ENCODE data around the gene SPOCK1.

The SPOCK1 gene

DNA sequence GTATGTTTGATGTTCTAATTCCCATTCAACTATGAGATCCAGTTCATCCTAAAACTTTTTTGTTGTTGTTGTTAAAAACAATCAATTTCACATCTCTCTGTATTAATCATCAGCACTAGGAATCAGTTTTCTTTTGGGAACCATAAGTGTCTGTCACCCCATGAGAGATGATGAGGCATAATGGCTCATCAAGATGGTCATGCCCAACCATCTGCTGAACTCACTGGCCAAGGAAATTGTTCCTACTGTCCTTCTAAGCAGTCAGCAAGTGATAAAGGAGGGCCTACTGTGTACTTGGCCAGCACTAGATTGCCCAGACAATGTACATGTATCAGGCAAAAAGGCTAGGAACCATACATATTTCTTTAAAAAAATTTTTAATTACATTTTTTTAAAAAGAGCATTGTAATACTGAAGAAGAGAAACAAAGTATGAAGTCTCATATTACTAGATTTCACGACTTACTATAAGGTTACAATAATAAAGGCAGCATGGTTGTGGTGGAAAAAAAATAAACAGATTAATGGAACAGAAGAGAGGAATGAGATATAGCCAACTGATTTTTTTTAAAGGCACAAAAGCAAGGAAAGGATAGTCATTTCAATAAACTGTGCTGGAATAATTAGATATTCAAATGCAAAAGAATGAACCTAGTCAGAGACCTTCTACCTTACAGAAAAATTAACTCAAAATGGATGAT lies 458.3 kb downstream of the SPOCK1 start:
- no peak for DNase-seq

- no peak for DNase-seq
Measured at GRCh38 chr5:137040024-137040423, 459.1 kb downstream of the SPOCK1 start.

- DNase-seq = no peak
Measured at GRCh38 chr5:137037848-137038247, 461.3 kb downstream of the SPOCK1 start.

GRCh38 chr5:137036640-137037039 lies 462.5 kb downstream of the SPOCK1 start:
- DNase-seq = no peak

GRCh38 chr5:137035480-137035878 lies 463.6 kb downstream of the SPOCK1 start:
- DNase-seq = no peak

DNA sequence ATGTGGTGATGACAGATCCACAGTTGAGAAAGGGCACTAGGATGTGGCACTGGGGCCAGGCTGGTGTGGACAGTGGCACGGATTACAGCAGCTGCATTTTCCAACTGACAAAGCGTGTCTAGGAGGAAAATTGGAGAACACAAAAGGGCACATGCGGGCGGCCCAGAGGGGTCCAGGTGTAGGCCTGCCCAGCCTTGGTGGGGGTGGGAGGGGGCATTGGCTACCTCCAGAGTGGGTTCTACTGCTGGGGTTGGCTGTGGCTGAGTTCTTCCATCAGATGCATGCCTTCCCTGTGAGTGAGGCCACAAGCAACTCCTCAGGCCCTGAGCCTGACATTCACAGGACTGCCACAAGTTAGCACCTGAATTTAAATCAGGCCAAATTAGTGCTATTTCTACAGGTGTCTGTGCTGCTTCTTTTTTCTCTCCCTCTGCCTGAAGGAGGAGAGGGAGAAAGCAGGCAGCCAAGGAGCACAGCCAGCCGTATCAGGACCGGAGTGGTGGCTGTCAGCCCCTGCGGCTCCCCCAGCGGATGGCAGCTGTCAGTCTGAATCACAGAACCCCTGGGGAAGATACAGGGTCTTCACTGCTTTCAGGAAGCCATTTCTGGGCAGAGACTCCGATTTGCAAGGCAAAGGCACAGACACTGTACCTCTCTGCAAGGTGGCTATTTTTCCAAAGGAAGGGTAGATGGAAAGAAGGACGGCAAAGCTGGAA lies 464.2 kb downstream of the SPOCK1 start:
- no peak for DNase-seq

DNA sequence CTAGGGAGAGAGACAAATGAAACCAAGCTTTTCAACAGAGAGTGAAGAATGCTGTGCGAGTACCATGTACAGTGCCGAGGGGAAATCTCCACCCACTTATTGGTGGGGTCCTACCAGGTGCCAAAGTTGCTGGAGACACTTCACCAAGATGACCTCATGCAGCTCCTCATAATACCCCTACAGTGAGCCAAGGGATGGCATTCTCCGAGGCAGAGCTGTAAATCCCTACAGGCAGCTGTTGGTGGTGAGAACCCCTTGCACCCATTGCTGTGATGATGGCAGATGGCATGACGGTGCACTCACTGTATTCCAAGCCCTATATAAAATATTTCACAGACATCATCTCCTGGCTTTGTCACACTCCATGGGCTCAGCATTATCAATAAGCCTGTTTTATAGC lies 464.9 kb downstream of the SPOCK1 start:
- DNase-seq = no peak

DNA sequence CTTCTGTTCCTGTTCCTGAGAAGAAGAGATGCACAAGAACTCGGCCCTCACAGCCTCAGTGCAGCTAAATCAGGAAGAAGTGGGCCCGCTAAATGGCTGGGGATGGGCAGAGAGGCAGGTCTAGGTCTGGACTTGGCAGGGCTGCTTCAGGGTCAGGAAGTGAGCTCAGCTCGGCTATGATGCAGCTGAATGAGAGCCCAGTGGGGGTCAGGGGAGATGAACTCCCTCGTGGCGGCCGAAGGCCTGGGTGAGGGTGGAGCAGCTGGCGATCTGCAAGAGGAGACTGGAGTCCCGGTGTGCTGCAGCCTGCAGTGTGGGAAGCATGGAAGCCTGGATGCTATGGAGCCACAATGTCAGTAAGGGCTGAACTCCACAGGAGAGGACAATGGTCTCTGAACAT lies 466.2 kb downstream of the SPOCK1 start:
- no peak for DNase-seq

DNA sequence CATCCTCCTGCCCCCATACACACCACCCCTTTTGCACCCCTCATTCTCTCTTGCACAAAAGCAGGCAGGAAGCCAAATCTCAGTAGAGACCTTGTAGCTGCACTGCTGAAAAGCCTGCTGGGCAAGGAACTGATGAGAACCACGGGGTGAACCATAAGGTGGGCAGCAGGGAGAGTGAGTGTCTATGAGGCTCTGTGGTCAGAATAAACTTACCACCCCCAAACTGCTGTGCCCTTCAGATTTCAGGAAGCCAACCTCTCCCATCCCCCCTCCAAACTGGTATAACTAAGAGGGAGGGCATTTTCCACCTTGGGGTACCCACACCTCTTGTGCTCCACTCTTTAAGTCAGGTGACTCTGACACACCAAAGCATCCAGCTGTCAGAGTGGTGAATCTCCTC lies 471.4 kb downstream of the SPOCK1 start:
- no peak for DNase-seq

DNA sequence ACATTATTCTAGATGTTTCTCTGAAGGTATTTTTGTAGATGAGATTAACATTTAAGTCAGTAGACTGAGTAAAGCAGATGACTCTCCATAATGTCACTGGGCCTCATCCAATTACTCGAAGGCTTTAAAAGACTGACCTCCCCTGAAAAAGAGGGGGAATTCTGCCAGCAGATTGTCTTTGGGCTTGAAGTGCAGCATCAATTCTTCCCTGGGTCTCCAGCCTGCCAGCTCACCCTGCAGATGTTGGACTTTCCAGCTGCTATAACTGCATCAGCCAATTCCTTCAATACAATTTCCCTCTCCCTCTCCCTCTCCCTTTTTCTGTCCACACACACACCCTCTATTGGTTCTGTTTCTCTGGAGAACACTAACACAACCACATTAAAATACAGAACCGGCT lies 472.8 kb downstream of the SPOCK1 start:
- DNase-seq = no peak

DNA sequence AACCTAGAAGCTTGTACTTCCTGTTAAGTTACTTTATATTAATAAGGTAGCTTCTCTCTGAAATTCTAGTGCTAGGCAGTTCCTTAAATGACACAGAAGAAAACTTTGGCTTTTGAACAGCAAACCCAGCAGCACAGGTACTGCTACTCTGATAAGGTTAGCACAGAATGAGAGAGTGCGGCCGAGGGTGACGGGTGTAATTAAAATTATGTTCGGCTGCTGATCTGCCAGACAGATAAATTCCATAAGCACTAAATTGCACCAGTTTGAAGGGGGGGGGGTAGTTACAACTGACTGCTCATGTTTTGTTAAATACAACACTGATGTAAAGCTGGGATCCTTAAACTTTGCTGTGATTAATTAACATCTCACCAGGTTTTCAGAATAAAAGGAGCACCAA lies 475.1 kb downstream of the SPOCK1 start:
- no peak for DNase-seq

- DNase-seq = no peak
Measured at GRCh38 chr5:137023371-137023770, 475.8 kb downstream of the SPOCK1 start.

DNA sequence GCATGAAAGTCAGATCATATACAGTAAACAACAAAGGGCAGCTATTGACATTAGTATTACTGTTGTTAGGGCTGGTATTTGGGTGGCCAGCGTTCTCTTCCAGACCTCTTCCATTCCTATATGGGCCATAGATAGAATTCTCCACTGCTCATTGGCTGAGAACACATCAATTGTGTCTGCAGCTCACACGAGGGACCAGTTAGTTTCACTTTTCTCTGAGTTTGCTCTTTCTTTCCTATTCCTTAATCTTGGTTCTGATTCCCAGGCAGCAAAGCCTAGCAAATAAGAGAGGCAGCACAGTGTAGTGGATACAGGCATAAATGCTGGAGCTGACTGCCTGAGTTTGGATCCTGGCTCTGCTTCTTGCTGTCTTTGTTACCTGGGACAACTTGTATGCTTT lies 476.4 kb downstream of the SPOCK1 start:
- no peak for DNase-seq

- DNase-seq = no peak
Measured at GRCh38 chr5:137022043-137022442, 477.1 kb downstream of the SPOCK1 start.

GRCh38 chr5:137019229-137019628 lies 479.9 kb downstream of the SPOCK1 start:
- DNase-seq = no peak

- DNase-seq = no peak
Measured at GRCh38 chr5:137016783-137017324, 482.3 kb downstream of the SPOCK1 start.

GRCh38 chr5:137015540-137016116 lies 483.5 kb downstream of the SPOCK1 start:
- DNase-seq = no peak

DNA sequence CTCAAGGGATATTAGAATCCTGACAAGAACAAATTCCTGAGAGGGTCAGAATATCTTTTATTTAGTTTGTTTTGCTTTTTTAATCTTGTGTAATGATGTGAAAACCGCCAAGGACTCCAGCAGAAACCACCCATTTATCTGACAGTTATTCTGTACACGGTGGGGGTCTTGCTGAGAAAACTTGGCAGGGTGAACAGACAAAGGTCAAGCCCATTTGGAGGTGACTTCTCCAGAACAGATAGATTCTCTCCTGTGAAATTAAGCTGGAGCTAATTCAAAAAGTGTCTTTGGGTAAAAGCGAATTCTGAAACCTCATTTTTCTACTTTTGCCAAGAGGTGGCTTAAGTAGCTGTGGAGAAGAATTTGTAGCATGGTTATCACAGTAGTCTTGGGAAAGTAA lies 484.4 kb downstream of the SPOCK1 start:
- no peak for DNase-seq

GRCh38 chr5:137010226-137010625 lies 488.9 kb downstream of the SPOCK1 start:
- DNase-seq = no peak

DNA sequence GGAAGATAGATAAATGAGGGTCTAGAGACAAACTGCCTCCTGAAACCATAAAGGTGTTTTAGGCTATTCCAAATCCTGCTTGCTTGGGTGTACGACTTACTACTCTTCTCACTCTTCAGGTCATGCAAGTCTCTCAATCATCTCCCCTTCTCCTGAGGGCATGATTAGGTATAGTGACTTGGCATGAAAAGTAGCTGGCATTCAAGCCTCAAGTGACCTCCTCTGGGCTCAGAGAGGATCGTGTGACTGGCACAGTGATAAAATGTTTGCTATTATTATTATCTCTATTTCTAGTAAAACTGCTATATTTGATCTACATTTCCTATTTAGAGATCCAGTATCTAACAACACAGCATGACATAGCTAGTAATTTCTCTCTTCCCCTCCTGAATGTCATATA lies 494.8 kb downstream of the SPOCK1 start:
- DNase-seq = no peak

DNA sequence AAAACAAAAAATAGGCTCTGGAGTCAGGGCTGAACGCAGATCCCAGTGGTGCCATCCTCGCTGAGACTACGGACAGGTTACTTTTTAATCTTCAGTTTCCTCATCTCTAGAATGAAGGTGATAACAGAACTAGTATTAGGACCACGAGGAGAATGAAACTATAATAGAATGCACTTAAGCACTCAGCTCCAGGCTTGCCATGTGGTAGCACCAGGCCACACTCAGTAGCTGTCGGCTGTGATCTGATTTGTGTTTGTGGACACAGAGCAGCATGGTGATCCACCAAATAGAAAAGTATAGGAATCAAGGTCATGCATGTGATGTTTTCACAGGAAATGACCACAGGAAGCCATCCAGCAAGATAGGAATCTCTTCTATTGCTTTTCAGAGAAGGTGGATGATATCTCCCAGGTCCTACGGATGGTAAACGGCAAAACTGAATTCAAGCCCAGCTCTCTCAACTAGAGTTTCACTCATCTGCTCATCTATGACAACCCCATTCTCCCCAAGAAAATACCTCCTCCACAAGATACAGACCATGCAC lies 498.0 kb downstream of the SPOCK1 start:
- no peak for DNase-seq

DNA sequence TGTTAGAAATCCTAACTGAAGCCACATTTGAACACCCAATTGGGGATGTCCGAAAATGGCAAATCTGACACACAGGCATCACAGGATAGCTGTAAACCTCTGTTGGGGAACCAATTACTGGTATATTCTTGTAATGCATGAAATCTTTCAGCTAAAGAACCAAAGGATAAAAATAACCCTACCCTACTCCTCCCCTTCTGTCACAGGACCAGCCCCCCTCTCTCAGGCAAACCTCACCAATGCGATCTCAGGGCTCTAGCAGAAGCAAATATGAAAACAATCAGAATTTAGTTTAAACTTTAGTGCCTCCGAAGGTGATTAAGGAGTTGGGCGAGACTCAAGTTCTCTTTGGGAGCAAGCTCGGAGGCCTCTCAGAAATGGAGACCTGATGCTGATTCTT lies 499.3 kb downstream of the SPOCK1 start:
- DNase-seq = no peak

- DNase-seq = no peak
Measured at GRCh38 chr5:136998854-136999357, 500.2 kb downstream of the SPOCK1 start.

DNA sequence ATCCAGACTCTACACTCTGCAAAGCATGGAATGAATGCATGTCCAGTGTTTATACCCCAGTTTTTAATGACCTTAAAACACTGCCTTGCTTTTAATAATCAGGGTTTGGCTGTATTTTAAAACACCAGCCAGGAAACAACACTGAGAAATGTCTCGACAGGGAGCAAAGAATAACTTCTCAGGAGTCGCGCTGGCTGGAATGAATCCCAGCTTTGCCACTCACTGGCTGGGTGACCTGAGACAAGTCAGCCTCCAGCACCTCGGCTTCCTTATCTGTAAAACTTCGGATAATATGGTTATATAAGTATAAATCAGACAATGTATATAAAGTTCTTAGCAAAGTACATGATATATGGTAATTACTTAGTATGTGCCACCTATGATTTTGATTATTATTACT lies 505.0 kb downstream of the SPOCK1 start:
- no peak for DNase-seq

Data from CD4-positive, alpha-beta T cell treated with Interleukin-10 for 1 hour (primary cell).